GM19395 (cell line): Measurements from ENCODE around the gene MAPK4.
"Not testable (repeated sequence)": the region's sequence is repeated elsewhere in the genome, so short reads cannot be mapped to it uniquely, and the experiment has no call there.

ENCODE experiments used
- ATAC-seq: cut with Tn5 transposase; IDR thresholded peaks from one replicate; pipeline ENCODE4 v1.9.1; 2021; ENCODE audit warnings: mild to moderate bottlenecking, moderate library complexity; ENCODE audit not compliant: unreplicated experiment

MAPK4 gene

DNA sequence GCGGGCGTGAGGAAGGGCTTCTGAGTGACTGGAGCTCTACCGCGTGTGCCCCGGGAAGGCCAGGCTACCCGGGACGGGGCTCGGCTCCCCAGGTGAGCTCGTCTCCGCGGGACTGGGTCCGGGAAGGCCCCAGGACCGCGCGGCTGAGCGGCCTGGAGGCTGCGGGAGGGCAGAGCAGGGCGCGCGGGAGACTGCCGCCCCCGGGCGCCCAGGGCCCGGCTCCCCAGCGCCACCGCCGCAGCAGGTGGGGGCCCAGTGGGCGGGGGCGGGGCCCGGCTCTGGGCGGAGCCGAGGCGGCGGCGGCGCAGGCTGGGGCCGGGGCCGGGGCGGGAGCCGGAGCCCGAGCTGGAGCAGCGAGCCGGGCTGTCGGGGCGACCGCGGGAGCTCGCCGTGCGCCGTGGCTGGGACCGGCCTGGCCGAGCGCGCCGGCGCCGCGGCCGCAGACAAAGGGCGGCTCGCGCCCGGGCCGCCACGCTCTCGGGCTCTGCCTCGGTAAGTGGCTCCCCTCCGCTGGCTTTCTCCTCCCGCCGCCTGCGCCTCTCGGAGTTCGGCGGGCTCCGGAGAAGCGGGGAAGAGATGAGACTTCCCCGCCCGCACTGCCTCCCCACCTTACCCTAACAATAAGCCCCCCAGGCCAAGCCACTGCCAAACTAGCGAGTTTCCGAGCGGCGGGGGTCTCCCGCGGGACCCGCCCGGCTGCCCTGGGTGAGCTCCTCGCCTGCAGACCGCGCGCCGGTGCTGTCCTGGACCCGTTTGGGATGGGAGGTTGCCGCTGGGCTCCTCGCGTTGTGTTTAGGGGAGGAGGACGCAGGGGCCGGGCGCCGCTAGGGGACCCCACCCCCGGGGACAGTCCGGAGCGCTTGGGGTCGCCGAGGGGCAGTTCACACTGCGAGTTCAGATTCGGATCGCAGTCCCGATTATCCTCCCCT, at the start of gene MAPK4:
Gene MAPK4 (plus strand): TSS at position 336 of the 929 bp plus-strand sequence. CDS start 103,872 bp downstream, outside the sequence.
- no peak for ATAC-seq

DNA sequence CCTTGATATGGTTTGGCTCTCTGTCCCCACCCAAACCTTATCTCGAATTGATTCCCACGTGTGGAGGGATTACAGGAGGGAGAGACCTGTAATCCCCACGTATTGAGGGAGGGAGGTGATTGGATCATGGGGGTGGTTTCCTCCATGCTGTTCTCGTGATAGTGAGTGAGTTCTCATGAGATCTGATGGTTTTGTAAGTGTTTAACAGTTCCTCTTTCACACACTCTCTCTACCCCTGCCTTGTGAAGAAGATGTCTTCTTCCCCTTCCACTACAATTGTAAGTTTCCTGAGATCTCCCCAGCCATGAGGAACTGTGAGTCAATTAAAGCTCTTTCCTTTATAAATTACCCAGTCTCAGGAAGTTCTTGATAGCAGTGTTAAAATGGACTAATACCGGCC, 42.6 kb upstream of the MAPK4 start:
- ATAC-seq = not testable (repeated sequence)

DNA sequence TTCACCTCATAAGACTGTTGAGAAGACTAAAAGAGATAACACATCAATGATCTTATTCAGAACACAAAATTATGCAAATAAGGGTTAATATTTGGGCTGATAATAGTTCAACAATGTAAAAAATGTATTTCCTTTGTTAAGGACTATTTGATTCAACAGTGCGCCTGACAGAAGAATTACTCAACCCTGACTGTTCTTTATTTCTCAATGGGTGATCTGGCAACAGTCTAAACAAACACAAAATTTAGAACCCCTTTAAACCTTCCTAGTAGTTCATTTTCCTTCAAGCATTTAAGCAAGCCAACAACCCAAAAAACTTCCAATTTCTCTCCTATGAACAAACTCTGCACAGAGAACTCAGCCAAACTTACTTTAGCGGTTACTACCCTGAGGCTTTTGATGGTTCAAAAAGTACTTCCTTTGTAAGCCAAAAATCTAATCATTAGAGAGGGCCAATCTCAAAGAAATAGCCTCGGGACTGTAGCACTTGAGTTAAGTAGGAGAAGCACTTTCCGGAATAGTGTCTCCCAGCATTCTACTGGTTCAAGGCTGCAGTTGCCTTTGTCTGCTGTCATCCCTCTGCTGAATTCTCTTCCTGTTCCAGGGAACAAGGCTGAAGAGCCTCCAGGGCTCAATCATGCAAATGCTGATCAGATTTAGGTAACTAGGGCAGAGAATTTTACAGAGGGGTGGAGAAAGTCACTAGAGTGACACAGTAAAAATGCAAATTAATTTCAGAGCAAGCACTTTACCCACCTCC, 40.9 kb upstream of the MAPK4 start:
- ATAC-seq = no peak

DNA sequence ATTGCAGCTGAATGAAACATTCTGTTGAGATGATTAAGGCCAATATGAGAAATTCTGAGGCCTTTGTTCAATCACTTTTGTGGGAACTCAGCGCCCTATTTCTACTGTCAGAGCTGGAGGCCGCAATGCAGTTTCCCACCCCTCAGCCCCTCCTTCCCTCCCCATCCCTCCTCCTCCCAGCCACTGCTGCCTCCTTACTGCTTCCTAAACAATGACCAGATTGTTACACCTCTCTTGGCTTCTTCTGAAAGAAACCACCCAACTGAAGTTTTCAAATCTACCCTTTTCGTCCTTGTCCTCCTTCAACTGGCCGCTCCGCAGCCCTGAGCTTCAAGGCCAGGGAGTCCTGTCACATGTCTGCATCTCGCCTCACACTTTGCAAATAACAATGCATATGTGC, 36.7 kb upstream of the MAPK4 start:
- ATAC-seq = no peak

DNA sequence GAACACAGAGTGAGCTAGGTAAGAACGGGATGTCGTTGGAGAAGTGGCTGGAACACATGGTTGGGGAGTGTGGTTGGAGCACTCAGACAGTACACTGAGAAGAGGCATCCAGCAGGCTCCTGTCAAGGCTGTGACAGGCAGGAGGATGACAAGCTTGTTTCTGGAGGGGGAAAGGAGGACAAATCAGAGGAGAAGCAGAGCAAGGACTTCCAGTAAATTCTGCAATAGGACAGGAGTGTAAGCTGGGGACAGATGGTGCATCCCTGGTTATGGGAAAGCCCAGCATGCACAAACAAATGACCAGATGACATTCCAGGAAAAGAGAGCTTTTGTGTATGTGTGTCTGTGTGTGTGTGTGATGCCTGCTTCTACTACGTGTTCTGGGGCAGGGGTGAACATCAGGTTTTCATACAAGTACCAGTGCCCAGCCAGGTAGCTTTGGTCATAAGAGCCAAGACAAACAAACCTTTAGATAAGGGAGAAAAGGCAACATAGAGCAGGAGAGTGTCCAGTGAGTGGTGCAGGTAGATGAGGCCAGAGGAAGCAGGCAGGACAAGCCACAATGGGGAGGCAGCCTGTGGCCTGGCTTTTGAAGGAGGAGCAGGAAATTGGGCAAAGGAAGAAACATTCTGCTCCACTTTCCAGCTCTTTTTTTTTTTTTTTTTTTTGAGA, 32.1 kb upstream of the MAPK4 start:
- ATAC-seq = no peak

DNA sequence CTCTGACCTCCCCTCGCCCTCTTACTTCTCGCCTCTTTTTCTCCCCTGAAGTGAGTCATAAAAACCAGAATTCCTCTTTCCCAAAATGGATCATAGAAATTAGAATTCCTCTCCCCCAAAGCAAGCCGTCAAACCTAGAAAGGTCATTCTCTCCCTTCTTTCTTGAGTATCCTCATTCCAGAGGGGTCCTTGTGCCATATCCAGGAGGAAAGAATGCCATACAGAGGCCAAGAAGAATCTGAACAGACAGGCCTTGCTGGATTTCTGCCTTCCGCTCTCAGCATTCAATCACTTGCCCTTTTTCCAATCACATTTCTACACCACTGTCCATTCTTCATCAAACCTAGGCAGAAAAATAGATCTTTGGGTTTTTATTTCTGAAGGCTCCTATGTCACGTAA, 31.1 kb upstream of the MAPK4 start:
- ATAC-seq = no peak

DNA sequence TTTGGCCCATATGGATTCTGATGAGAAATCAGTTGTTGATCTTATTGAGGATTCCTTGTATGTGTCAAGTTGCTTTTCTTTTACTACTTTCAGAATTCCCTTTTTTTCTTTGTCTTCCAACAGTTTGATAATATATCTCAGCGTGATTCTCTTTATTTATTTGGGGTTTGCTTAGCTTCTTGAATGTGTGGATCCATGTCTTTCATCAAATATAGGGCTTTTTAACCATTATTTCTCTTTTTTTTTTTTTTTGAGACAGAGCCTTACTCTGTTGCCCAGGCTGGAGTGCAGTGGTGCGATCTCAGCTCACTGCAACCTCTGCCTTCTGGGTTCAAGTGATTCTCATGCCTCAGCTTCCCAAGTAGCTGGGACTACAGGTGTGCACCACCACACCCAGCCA, 26.1 kb upstream of the MAPK4 start:
- not testable (repeated sequence) for ATAC-seq

DNA sequence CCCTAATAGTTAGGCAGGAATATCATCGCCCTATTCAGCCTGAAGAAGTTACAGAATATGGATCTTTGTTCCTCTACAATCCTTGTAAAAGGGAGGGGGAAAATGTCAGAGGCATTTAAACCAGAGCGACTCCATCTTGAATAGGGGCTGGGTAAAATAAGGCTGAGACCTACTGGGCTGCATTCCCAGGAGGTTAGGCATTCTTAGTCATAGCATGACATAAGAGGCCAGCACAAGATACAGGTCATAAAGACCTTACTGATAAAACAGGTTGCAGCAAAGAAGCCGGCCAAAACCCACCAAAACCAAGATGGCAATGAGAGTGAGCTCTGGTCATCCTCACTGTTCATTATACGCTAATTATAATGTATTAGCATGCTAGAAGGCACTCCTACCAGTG, 15.4 kb upstream of the MAPK4 start:
- ATAC-seq = not testable (repeated sequence)

DNA sequence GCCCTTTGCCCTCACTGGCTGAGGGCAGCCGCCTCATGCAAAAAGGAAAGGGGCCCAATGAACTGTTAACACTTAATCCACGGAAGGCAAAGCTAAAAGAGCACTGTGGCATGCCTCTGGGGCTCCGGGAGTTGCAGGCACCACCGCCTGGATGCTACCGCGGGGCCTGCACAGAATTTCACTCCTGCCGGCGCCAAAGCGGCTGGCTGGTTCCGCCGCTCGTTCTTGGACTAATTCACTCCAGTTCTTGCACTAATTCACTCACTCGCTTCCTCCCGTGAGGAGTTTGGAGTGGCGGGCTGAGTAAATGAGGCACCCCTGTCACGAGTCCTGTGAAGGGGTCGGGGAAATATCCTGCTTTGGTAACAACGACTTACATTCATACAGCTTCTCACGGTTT, 14.0 kb upstream of the MAPK4 start:
- no peak for ATAC-seq

DNA sequence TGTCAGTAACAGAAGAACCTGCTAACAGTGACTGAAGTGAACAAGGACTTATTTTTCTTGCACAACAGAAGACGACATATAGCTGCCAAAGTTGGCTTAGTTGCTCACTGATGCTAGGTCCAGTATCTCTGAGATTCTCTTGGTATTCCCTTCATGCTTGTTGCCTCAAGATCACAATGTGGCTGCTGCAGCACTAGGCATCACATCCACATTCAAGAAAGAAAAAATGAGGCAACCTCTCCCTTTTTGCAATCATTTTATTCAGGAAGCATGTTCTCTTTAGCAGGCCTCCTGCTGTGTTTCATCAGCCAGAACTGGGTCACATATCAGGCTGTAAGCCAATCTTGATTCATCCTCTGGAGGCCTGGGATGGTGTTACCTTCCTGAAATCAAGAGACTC, 11.7 kb upstream of the MAPK4 start:
- no peak for ATAC-seq

DNA sequence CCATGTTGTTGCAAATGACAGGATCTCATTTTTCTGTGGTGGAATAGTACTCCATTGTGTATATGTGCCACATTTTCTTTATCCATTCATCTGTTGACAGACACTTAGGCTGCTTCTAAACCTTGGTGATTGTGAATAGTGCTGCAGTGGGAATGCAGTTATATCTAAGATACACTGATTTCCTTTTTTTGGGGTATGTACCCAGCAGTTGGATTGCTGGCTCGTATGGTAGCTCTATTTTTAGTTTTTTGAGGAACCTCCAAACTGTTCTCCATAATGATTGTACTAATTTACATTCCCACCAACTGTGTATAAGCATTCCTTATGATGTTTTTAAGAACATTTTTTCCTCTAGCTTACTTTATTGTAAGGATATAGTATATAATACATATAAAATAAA, 8.2 kb upstream of the MAPK4 start:
- ATAC-seq = not testable (repeated sequence)

DNA sequence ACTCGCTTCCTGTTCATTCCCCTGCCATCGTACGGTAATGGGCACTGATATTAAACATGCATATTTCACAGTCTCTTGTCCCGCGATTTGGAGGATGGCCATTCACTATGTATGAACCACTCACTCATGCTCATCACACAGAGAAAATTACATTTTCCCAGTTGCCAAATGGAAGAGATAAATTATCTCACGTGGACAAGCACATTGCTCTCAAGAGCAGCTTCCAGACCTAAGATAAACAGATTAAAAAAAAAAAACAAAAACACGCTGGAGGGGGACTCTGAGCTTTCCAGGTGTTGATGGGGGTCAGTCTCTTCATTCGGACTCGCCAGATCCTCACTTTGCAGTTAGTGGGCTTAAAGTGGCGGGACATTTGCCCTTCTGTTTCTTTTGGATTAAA, 1.7 kb upstream of the MAPK4 start:
- no peak for ATAC-seq

DNA sequence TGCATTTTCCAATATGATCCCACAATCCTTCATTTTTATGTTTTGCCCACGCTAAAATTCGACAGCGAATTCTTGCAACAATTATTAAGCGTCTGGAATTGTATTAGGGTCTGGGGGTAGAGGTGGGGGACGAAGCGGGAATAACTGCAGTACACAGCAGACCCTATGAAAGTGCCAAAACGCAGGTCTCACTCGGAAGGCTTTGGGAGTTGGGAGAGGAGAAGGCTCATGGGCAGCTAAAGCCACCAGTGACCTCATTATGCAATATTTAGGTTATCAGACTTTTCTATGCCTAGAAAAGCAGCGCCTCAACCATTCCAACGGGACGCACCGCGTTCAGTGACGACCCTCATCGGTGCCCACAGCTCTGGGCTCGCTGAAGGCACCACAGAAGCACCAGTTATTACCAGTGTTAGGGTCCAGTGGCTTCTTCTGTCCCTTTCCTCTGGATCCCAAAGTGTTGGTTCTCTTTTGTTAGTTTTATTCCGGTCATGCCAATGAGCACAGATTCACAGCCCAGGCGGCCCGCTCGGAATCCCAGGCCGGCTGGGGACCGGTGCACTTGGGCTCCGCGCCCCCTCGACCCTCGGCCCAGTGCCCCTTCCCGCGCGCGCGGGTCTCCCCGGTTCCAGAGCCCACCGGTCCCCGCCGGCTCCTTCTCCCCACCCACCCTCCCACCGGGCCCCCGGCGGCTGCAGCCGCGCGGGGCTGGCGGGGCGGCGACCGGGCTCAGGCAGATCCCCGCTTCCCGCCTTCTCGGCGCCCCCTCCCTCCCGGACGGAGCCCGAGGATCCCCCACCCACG, 737 bp upstream of the MAPK4 start:
- ATAC-seq = no peak

DNA sequence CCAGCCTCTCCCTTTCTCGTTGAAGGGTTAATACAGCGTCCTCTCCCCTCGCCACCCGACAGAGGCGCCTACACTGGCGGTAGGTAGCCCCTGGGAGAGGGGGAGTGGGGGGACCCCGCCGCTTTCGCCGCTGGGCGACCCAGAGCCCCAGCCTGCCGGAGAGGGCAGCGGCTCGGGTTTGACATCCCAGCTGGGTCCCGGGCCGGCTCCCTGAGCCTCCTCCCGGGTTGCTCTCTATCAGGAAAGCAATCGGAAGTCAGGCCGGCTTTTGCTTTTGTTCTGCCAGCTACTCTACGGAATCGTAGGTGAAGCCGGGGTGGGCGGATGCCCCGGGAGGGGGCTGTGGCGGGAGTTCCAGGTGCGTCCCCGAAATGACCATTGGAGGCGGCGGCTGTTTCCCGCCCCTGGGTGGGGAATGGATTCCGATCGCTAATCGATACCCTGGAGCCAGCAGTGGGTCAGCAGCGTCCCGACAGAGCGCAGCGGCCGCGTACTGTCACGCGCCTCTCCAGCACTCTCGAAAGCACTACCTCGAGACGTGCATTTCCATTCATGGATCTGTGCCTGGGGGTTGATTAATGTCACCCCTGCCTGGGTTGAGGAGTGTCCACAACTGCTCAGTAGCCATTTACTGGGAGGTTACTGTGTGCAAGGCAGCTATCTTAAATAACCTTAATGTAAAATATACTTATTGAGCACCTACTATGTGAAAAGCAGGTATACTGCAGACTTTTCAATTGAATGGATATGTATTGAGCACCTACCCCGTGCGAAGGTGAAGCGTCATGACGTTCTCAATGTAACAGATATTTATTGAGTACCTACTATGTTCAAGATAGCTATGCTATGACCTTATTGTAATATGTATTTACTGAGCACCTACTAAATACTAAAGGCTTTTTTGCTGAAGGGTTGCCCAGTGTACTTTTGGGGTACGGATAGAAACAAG, 1.1 kb downstream of the MAPK4 start:
- no peak for ATAC-seq

DNA sequence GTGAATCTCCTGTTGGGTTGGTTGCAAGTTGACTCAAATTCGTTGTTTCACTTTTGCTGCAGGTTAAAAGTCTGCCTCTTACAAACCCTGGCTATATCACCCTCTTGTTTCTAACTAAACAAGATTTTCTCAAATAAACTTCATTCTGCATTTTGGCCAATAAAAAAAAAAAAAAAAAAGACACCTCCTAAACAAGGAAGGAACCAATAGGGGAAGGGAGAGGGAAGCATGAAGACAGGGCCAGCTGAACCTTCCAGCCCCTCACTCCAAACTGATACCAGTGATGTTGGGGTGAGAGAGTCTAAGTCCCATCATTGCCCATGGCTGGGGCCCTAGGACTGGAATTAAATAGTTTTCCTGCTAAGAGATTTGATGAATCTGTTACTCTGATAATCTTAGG, 2.4 kb downstream of the MAPK4 start:
- not testable (repeated sequence) for ATAC-seq

DNA sequence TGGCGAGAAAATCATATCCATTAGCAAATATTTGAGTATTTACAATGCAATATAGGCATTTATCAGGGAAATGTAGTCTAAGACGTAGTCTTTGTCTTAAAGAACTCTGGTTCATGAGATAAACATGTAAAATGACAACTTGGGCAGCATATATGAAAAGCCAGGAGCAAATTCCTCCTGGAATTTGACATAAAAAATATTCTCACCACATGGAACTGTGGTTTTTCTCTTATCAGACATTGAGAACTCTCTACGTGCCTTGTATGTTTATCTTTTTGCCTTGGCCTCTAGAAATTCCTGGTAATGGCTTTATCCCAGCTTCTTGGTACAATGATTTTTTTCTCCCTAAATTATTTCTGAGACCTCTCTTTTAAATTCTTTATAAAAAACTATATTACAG, 2.8 kb downstream of the MAPK4 start:
- ATAC-seq = no peak

DNA sequence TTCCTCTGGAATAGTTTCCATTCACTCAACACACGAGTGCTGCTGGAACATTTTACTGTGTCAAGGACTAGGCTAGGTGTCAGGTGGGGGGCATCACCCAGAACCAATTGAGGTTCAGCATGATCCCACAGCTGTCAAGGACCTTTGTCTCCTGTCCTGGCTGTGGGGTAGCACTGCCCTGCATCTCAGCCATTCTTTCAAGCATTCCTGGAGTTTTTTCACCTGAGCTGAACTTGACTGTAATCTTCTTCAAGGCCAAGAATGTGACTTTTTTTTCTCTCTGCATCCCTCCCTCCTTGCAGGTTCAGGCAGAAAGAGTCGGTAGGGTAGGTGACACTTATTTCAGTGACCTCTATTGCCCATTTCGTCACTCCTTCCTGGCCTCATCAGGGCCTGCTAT, 3.5 kb downstream of the MAPK4 start:
- no peak for ATAC-seq

DNA sequence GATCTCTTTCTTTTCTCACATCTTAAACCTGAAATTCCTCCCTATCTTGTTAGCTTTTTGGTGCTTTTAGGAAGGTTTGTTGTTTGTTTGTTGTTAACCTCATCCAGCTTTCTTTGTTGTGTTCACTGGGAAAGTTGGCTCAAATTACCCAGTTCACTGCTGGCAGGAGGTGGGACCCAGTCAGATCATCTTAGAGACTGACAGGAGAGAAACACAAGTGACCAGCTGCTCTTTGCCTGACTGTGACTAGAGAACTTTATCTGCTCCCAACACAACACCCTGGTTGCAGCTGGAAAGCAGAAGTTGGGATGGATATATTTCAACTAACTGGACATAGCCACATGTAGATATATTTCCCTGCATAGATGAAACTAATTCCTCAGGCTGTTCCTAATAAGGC, 10.0 kb downstream of the MAPK4 start:
- no peak for ATAC-seq

DNA sequence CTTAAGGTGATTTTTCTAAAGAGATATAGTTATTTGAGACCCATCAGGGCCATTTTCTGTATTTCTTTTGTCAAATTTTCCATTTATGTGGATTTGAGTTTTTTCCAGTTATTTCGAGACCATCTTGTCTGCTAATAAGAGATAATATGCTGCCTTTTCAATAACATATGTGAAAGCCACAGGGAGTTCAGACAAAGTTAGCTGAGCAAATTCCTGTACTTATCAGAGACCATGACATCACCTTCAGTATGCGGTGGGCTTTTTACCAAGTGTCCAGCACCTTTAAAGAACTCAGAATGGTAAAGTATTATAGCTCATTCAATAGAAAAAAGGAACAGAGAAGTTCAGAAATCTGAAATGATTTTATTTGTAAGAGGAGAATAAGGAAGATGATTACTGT, 11.7 kb downstream of the MAPK4 start:
- no peak for ATAC-seq

DNA sequence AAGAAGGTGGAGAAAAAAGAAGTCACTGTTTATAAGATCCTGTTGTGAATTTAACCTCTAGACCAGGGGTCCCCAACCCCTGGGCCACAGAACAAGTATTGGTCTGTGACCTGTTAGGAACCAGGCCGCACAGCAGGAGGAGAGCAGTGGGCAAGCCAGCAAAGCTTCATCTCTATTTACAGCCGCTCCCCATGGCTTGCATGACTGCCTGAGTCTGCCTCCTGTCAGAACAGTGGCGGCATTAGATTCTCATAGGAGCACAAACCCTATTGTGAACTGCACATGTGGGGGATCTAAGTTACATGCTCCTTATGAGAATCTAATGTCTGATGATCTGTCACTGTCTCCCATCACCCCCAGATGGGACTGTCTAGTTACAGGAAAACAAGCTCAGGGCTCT, 13.3 kb downstream of the MAPK4 start:
- not testable (repeated sequence) for ATAC-seq
